RPMI7951 (cell line): ENCODE data around the gene MLF1. TPM values are rescaled to one million over a fixed set of nuclear protein-coding genes. Genes with fewer than 3 reads are reported as not detected.
"Not testable (repeated sequence)": the region's sequence is repeated elsewhere in the genome, so short reads cannot be mapped to it uniquely, and the experiment has no call there.

Experiments used
- DNase-seq: peaks from one replicate; pipeline ENCODE4 v3.0.0-alpha.2; 2012; ENCODE audit warnings: low read depth
- total RNA-seq: library from RNA; depleted of rRNA; stranded (reverse); fragments of >200 nt; shearing (Covaris generic); gene quantifications from 2 replicates; pipeline ENCODE4 v1.2.3, GENCODE V29; 2014; rRNA removed

MLF1 gene
- total RNA-seq: 32.0 and 35.5 TPM in 2 replicates

- DNase-seq: peak; percentile 95
These were observed at the start of gene MLF1 for GRCh38 chr3:158570999-158571702. Gene MLF1 (plus strand): TSS chr3:158571194. CDS start chr3:158571301, 107 bp downstream.

GRCh38 chr3:158522221-158523136 is 48.5 kb upstream of the MLF1 start:
- peak; percentile 29 for DNase-seq

GRCh38 chr3:158528076-158528674 is 42.8 kb upstream of the MLF1 start:
- DNase-seq: no peak

GRCh38 chr3:158531334-158531733 is 39.7 kb upstream of the MLF1 start:
- DNase-seq: no peak

- peak; percentile 48 for DNase-seq
These were observed 38.8 kb upstream of the MLF1 start for GRCh38 chr3:158532099-158532734.

GRCh38 chr3:158535918-158536317 is 35.1 kb upstream of the MLF1 start:
- no peak for DNase-seq

GRCh38 chr3:158539414-158540014 is 31.5 kb upstream of the MLF1 start:
- DNase-seq: peak; percentile 55

GRCh38 chr3:158540066-158540465 is 30.9 kb upstream of the MLF1 start:
- no peak for DNase-seq

GRCh38 chr3:158548691-158549090 is 22.3 kb upstream of the MLF1 start:
- DNase-seq: no peak

GRCh38 chr3:158549938-158550337 is 21.1 kb upstream of the MLF1 start:
- not testable (repeated sequence) for DNase-seq

GRCh38 chr3:158552124-158552523 is 18.9 kb upstream of the MLF1 start:
- DNase-seq: no peak

- no peak for DNase-seq
These were observed 11.5 kb upstream of the MLF1 start for GRCh38 chr3:158559504-158559903.

GRCh38 chr3:158560979-158561378 is 10.0 kb upstream of the MLF1 start:
- DNase-seq: no peak

GRCh38 chr3:158562674-158563073 is 8.3 kb upstream of the MLF1 start:
- DNase-seq: no peak

- no peak for DNase-seq
These were observed 7.9 kb upstream of the MLF1 start for GRCh38 chr3:158563076-158563475.

- no peak for DNase-seq
These were observed 5.9 kb upstream of the MLF1 start for GRCh38 chr3:158565076-158565475.

- peak; percentile 42 for DNase-seq
These were observed 2.2 kb upstream of the MLF1 start for GRCh38 chr3:158568784-158569183.

GRCh38 chr3:158569794-158570193 is 1.2 kb upstream of the MLF1 start:
- DNase-seq: no peak

- DNase-seq: no peak
These were observed 1.2 kb downstream of the MLF1 start for GRCh38 chr3:158571969-158572765.

- DNase-seq: no peak
These were observed 1.7 kb downstream of the MLF1 start for GRCh38 chr3:158572766-158573060.

GRCh38 chr3:158573714-158574113 is 2.7 kb downstream of the MLF1 start:
- DNase-seq: peak; percentile 2
